HG03342 (cell line): ENCODE data around the gene IFIT5.
"Not testable (repeated sequence)": the region's sequence is repeated elsewhere in the genome, so short reads cannot be mapped to it uniquely, and the experiment has no call there.

ENCODE experiments used
- ATAC-seq: cut with Tn5 transposase; IDR thresholded peaks from one replicate; pipeline ENCODE4 v1.9.1; 2021; ENCODE audit warnings: mild to moderate bottlenecking, moderate library complexity; ENCODE audit not compliant: unreplicated experiment

IFIT5 gene

GRCh38 chr10:89392974-89393373 lies 21.4 kb upstream of the IFIT5 start:
- ATAC-seq, result no peak

- ATAC-seq, result no peak
Observed at GRCh38 chr10:89393898-89394297, 20.5 kb upstream of the IFIT5 start.

- no peak for ATAC-seq
Observed at GRCh38 chr10:89395141-89395540, 19.2 kb upstream of the IFIT5 start.

GRCh38 chr10:89398003-89398749 lies 16.2 kb upstream of the IFIT5 start:
- no peak for ATAC-seq

GRCh38 chr10:89399956-89400355 lies 14.4 kb upstream of the IFIT5 start:
- no peak for ATAC-seq

GRCh38 chr10:89403043-89403442 lies 11.3 kb upstream of the IFIT5 start:
- ATAC-seq, result no peak

GRCh38 chr10:89404104-89405047 lies 10.0 kb upstream of the IFIT5 start:
- no peak for ATAC-seq

GRCh38 chr10:89406178-89406577 lies 8.2 kb upstream of the IFIT5 start:
- not testable (repeated sequence) for ATAC-seq

- not testable (repeated sequence) for ATAC-seq
Observed at GRCh38 chr10:89407792-89408191, 6.6 kb upstream of the IFIT5 start.

- ATAC-seq, result not testable (repeated sequence)
Observed at GRCh38 chr10:89409282-89409681, 5.1 kb upstream of the IFIT5 start.

- not testable (repeated sequence) for ATAC-seq
Observed at GRCh38 chr10:89410551-89410950, 3.8 kb upstream of the IFIT5 start.

- not testable (repeated sequence) for ATAC-seq
Observed at GRCh38 chr10:89411135-89411534, 3.2 kb upstream of the IFIT5 start.

GRCh38 chr10:89412276-89412675 lies 2.1 kb upstream of the IFIT5 start:
- ATAC-seq, result not testable (repeated sequence)

- ATAC-seq, result no peak
Observed at GRCh38 chr10:89413398-89413912, 913 bp upstream of the IFIT5 start.

- ATAC-seq, result peak; percentile 32
Observed at GRCh38 chr10:89414879-89415821, 782 bp downstream of the IFIT5 start.

- ATAC-seq, result no peak
Observed at GRCh38 chr10:89416465-89416864, 2.1 kb downstream of the IFIT5 start.

GRCh38 chr10:89419548-89419947 lies 5.2 kb downstream of the IFIT5 start:
- no peak for ATAC-seq

- ATAC-seq, result no peak
Observed at GRCh38 chr10:89421018-89421476, 6.7 kb downstream of the IFIT5 start.

GRCh38 chr10:89425000-89425399 lies 10.6 kb downstream of the IFIT5 start:
- ATAC-seq, result no peak

- peak; percentile 54 for ATAC-seq
Observed at GRCh38 chr10:89426230-89426868, 12.0 kb downstream of the IFIT5 start.
